ENCODE measurements around the gene FBXL20.

The FBXL20 gene

GRCh38 chr17:39401412-39402243 is at the start of gene FBXL20 (continued):
- TF ChIP-seq ZNF521 (tag by site-specific recombination; IDR thresholded peaks at IDR 0.05), result no peak
- TF ChIP-seq ZFHX2 (tag by site-specific recombination; conservative IDR thresholded peaks at IDR 0.05), result peak; percentile 11
- TF ChIP-seq SP7 (tag by site-specific recombination; IDR thresholded peaks at IDR 0.05), result peak; percentile 76
- peak; percentile 65; the same call in 1 of the 2 replicates for TF ChIP-seq INSM2 (tag by site-specific recombination; IDR thresholded peaks at IDR 0.05)
- peak; percentile 96 for TF ChIP-seq ZBTB26 (tag by site-specific recombination; optimal IDR thresholded peaks at IDR 0.05)
- no peak for TF ChIP-seq ZBTB49 (tag by site-specific recombination; IDR thresholded peaks at IDR 0.05; ENCODE audit: low read depth)
- no peak for TF ChIP-seq MYNN (tag by site-specific recombination; IDR thresholded peaks at IDR 0.05; ENCODE audit: borderline replicate concordance)
- 0 out of 2 replicates have a peak, but pooled peaks have one; percentile 20 for TF ChIP-seq ZNF24 (tag by site-specific recombination; IDR thresholded peaks at IDR 0.05)
- no peak for TF ChIP-seq TSHZ1 (tag by site-specific recombination; IDR thresholded peaks at IDR 0.05; ENCODE audit: borderline replicate concordance)
- no peak for TF ChIP-seq ZNF19 (tag by site-specific recombination; IDR thresholded peaks at IDR 0.05; ENCODE audit: low read depth)
- TF ChIP-seq ZNF768 (tag by site-specific recombination; IDR thresholded peaks at IDR 0.05), result no peak; the same call in 1 of the 2 replicates
- TF ChIP-seq ZNF239 (tag by site-specific recombination; IDR thresholded peaks at IDR 0.05), result no peak
- no peak for TF ChIP-seq ZNF223 (tag by site-specific recombination; IDR thresholded peaks at IDR 0.05)
- TF ChIP-seq ZNF133 (tag by site-specific recombination; IDR thresholded peaks at IDR 0.05), result no peak
- no peak; the same call in 1 of the 2 replicates for TF ChIP-seq KLF1 (tag by site-specific recombination; IDR thresholded peaks at IDR 0.05)
- 0 out of 2 replicates have a peak, but pooled peaks have one; percentile 41 for TF ChIP-seq HIC1 (tag by site-specific recombination; IDR thresholded peaks at IDR 0.05)
- no peak for TF ChIP-seq ZSCAN4 (tag by site-specific recombination; IDR thresholded peaks at IDR 0.05)
- no peak for TF ChIP-seq ZSCAN23 (tag by site-specific recombination; IDR thresholded peaks at IDR 0.05)
- TF ChIP-seq ZNF157 (tag by site-specific recombination; IDR thresholded peaks at IDR 0.05), result no peak
- no peak for TF ChIP-seq ZNF112 (tag by site-specific recombination; IDR thresholded peaks at IDR 0.05)
- TF ChIP-seq ZSCAN18 (tag by site-specific recombination; IDR thresholded peaks at IDR 0.05), result no peak
- TF ChIP-seq ZNF169 (tag by site-specific recombination; IDR thresholded peaks at IDR 0.05), result no peak
- no peak for TF ChIP-seq GLI4 (tag by site-specific recombination; IDR thresholded peaks at IDR 0.05)
- no peak for TF ChIP-seq TRIM28 (IDR thresholded peaks at IDR 0.05; ENCODE audit: borderline replicate concordance, low read length)
- peak; percentile 65 for TF ChIP-seq SP2 (tag by site-specific recombination; IDR thresholded peaks at IDR 0.05)

Measured in HEK293 (cell line).